ENCODE measurements around the gene PRR33.

The PRR33 gene

DNA sequence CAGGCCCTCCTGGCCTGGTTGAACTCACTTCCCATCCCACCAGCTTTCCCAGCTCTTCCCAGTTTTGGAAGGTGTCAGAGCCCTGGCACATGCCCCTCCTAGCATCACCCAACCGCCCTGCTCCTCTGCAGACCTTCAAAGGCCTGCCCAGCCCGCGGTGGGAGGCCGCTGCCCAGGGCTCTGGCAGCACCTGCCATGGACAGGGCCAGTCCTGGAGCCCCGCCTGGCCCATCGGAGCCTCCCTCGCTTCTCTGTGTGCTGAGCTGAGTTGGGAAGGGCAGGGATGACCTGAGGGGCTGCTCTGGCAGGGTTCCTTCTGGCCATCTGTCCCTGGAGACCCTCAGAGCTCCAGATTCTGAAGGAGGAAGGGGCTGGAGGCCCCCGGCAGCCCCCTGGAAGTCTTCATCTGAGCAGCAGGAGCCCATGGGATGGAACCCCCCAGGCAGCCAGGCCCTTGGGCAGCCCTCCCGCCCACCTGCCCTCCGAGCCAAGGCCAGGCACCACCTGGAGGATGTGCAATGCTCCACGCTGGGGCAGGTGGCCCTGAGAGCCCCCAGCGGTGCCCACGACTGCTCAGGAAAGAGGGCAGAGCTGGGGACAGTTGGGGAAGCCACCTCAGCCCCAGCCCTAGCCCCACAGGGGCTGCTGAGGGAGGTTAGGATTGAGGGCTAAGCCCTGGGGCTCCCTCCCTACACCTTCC is 35.2 kb downstream of the PRR33 start:
- TF ChIP-seq, protein P1, sequence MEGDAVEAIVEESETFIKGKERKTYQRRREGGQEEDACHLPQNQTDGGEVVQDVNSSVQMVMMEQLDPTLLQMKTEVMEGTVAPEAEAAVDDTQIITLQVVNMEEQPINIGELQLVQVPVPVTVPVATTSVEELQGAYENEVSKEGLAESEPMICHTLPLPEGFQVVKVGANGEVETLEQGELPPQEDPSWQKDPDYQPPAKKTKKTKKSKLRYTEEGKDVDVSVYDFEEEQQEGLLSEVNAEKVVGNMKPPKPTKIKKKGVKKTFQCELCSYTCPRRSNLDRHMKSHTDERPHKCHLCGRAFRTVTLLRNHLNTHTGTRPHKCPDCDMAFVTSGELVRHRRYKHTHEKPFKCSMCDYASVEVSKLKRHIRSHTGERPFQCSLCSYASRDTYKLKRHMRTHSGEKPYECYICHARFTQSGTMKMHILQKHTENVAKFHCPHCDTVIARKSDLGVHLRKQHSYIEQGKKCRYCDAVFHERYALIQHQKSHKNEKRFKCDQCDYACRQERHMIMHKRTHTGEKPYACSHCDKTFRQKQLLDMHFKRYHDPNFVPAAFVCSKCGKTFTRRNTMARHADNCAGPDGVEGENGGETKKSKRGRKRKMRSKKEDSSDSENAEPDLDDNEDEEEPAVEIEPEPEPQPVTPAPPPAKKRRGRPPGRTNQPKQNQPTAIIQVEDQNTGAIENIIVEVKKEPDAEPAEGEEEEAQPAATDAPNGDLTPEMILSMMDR (IDR thresholded peaks at IDR 0.05; ENCODE audit: insufficient read depth, low read depth, low read length, missing control alignments): no peak
- no peak for DNase-seq (ENCODE audit: low read depth)
- no peak overlapping the region for H3K4me3 ChIP-seq (ENCODE audit: low read depth, low read length)

DNA sequence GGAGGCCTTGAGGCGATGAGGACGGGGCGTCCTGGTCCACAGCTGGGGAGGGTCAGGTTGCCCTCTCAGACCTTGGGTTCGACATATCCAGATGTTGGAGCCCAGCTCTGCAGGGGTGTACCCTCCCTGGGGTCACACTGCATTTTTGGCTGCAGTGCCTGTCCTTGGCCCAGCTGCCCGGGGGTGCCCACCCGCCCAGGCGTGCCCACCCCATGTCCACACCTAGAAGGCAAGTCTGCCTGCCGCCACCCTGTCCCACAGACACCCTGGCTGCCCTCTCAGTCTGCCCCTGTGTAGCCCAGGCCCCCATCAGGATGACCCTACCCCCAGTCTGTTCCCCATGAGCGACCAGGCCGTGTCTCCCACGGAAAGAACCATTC is 35.8 kb downstream of the PRR33 start:
- no peak for DNase-seq (ENCODE audit: low read depth)
- peak overlapping the region; percentile 80 for H3K4me3 ChIP-seq (ENCODE audit: low read depth, low read length)
- TF ChIP-seq, protein P1 (IDR thresholded peaks at IDR 0.05; ENCODE audit: insufficient read depth, low read depth, low read length, missing control alignments): no peak

DNA sequence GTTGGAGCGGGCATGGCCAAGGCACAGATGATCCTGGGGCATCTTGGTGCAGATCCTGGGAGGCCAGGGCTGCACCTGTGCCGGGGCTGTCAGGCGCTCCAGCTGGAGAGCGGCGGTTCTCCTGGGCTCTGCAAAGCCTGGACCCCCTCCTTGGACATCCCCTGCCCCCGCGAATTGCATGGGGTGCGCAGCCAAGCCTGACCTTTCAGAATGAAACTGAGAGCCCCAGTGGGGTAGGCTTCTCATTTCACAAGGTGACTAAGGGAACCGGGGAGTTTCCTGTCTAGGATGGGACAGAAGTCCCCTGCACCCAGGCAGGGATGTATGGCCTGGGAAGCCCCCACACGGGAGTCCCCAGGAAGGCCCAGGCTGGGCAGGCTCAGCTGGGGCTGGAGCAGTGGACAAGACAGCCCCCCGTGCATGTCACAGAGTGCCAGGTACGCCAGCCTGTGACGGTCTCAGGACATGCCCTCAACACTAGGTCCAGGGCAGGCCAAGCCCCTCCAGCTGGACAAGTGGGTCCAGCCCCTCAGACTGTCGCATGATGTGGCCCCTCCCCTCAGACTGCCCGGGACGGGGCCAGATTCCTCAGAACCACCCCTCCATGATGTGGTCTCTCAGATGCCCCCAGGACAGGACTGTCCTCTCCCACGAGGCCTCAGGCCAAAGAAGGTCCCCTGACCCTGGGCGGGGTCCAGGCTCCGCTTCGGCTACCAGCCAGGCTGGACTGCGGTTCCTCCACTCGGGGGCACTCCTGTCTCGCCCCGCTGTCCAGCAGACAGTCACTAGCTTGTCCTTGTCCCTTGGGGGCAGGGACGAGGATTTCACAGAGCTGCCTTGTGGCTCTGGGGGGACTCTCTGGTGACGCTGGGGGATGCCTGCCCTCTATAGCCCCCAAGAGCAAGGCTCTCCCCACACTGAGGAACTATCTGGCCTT is 36.5 kb downstream of the PRR33 start:
- TF ChIP-seq, protein P1 (IDR thresholded peaks at IDR 0.05; ENCODE audit: insufficient read depth, low read depth, low read length, missing control alignments): no peak
- DNase-seq (ENCODE audit: low read depth): peak; percentile 91
- H3K4me3 ChIP-seq (ENCODE audit: low read depth, low read length): peak overlapping the region; percentile 80

DNA sequence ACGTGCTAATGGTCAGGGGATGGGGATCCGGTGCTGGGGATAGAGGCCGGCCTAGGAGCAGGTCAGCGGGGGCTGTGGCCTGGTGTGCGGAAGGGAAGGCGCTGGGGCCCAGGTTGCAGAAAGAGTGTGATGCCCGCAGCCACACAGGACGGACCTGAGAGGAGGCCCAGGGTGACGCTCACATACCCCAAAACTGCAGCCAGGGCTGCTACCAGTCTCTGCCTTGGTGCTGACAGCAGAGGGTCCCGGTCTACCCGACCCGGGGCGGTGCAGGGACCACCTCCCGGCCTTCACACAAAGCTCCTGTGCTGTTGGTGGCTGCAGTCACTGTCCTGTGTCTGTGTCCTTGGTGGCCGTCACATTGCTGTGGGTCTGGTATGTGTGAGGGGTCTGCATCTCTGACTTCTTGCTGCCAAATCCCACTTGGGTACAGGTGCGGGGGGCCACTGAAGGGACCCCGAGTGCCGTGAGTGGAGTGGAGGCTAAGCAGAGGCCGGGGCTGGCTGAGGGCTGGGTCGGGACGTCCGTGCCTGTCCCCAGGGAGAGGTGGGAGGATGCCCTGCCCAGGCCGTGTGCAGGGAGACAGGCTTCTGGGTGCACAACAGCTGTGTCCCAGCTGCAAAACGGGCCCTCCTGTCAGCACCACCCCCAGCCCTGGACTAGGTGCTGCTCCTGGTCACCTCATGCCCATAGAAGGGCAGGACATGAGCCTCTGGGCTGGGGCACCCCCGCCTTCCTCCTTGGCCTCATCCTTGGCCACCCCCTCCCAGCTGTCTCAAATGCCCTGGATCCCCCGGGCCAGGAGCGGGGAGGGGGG is 37.4 kb downstream of the PRR33 start:
- TF ChIP-seq, protein P1 (IDR thresholded peaks at IDR 0.05; ENCODE audit: insufficient read depth, low read depth, low read length, missing control alignments): no peak
- peak overlapping the region; percentile 80 for H3K4me3 ChIP-seq (ENCODE audit: low read depth, low read length)
- DNase-seq (ENCODE audit: low read depth): peak; percentile 84

DNA sequence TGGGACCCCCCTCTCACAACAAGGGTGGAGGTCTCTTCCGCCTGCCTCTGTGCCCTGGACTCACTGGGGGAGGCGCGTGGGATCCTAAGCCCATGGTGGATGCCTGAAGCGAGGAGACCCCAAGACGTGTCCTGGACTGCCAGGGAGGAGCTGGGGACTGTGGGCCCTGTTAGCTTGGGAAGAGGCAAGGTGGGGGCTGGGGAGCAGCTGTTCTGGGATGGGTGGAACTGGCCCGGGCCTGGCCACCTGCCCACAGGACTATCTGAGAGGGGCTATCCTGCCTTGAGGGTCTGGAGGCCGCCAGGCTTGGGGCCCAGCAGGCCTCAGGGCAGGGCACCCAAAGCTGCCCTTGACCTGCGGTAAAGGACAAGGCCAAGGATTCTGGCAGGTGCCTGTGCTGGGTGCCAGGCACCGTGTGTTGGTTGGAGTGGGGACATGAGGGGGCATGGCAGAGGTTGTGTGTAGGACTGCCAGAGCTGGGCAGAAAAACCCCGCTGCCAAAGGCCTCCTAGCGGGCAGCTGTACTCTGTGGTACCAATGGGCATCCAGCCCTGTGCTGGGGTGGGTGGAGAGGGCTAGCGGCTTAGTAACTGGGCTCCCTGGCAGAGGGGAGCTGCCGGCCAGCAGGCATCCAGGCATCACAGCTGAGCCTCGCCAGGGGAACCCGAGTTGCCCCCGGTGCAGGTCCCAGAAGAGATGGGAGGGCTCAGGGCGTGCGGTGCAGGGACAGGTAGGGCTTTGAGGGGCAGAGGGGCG is 38.1 kb downstream of the PRR33 start:
- peak; percentile 29 for DNase-seq (ENCODE audit: low read depth)
- TF ChIP-seq, protein P1 (IDR thresholded peaks at IDR 0.05; ENCODE audit: insufficient read depth, low read depth, low read length, missing control alignments): no peak
- peak overlapping the region; percentile 80 for H3K4me3 ChIP-seq (ENCODE audit: low read depth, low read length)

DNA sequence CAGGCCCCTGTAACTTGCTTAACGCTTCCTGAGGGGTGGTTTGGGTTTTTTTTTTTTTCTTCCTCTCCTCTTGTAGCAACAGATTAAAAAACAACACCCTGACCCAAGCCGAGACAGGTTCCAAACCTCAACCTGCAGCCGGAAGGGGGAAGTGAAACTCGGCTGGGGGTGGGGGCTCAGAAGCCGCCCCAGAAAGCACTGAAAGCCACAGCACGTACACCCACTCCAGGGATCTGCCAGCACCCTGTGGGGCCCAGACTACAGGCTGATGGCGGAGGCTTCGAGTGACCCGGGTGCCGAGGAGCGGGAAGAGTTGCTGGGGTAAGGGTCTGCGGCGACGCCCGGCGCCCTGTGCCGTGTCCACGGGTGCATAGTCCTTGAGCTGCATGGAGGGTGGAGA is 38.8 kb downstream of the PRR33 start, which contains the start of gene LSP1:
LSP1 (plus strand) TSS at position 208 of the 400 bp plus-strand sequence; CDS start at position 269, 61 bp downstream.
- TF ChIP-seq, protein P1 (IDR thresholded peaks at IDR 0.05; ENCODE audit: insufficient read depth, low read depth, low read length, missing control alignments): no peak
- H3K4me3 ChIP-seq (ENCODE audit: low read depth, low read length): peak within 1 kb of the TSS; percentile 80
- peak; percentile 98 for DNase-seq (ENCODE audit: low read depth)
